Thyroid gland (tissue), 4 donors: ENCODE data around the gene MYO16.

Experiments
- POLR2A ChIP-seq, 2 donors: fragments of 450-650 bp; IDR thresholded peaks; one replicate each; pipeline ENCODE4 v1.6.1; 2017; ENCODE audit warnings: antibody characterized with exemption in 2 of 2, mild to moderate bottlenecking in 2 of 2, moderate library complexity in 1 of 2
- TF ChIP-seq, protein P1 (sequence below), 6 experiments: fragments of 200-600 bp in 3 of 6; fragments of 450-650 bp in 3 of 6; sonication (generic) in 3 of 6; IDR thresholded peaks; one replicate each; pipeline ENCODE4 v1.5.1; 2016 to 2019; ENCODE audit warnings: antibody characterized with exemption in 6 of 6, mild to moderate bottlenecking in 2 of 6, inconsistent platforms in 1 of 6, moderate library complexity in 1 of 6

DNA sequence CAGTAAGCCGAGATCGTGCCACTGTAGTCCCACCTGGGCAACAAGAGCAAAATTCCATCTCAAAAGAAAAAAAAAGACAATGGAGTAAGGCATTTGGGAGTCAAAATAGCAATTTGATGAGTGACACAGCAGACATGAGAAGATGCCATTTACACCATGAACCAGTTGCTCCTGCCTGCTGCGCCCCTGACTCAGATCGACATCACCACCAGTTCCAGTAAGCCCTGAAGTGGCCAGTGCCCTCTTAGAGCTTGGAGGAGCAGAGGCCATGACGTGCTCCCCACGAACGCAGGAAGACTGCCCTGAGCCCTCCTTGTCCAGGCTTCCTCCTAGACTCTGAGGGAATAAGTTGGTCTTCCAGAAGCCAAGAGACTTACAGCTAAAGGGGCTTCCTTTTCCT, 339.2 kb downstream of the MYO16 start:
- TF ChIP-seq POLR2A (IDR thresholded peaks at IDR 0.05), result no peak
- TF ChIP-seq, protein P1, sequence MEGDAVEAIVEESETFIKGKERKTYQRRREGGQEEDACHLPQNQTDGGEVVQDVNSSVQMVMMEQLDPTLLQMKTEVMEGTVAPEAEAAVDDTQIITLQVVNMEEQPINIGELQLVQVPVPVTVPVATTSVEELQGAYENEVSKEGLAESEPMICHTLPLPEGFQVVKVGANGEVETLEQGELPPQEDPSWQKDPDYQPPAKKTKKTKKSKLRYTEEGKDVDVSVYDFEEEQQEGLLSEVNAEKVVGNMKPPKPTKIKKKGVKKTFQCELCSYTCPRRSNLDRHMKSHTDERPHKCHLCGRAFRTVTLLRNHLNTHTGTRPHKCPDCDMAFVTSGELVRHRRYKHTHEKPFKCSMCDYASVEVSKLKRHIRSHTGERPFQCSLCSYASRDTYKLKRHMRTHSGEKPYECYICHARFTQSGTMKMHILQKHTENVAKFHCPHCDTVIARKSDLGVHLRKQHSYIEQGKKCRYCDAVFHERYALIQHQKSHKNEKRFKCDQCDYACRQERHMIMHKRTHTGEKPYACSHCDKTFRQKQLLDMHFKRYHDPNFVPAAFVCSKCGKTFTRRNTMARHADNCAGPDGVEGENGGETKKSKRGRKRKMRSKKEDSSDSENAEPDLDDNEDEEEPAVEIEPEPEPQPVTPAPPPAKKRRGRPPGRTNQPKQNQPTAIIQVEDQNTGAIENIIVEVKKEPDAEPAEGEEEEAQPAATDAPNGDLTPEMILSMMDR (IDR thresholded peaks at IDR 0.05), result no peak
